Peyer's patch (tissue), 4 donors: Measurements from ENCODE around the gene FOXS1. TPM values are rescaled to one million over a fixed set of nuclear protein-coding genes. Genes with fewer than 3 reads are reported as not detected.

Source experiments
- DNase-seq, 3 donors: peaks; one replicate each; pipeline ENCODE4 v3.0.0-alpha.2; 2017 to 2019
- H3K27ac ChIP-seq, 4 donors: fragments of 200-600 bp; sonication (generic); one replicate each; pipeline ENCODE4 v1.5.1; 2016 to 2019
- H3K27me3 ChIP-seq, 2 donors: fragments of 200-600 bp; sonication (generic); one replicate each; pipeline ENCODE4 v1.5.1; 2019
- H3K36me3 ChIP-seq, 3 donors: fragments of 200-600 bp; sonication (generic); one replicate each; pipeline ENCODE4 v1.5.1; 2016 to 2019
- H3K4me1 ChIP-seq, 4 donors: fragments of 200-600 bp; sonication (generic); one replicate each; pipeline ENCODE4 v1.5.1; 2016 to 2019
- H3K4me3 ChIP-seq, 4 donors: fragments of 200-600 bp; sonication (generic); 1 replicate in 3 of 4; 2 replicates in 1 of 4; pipeline ENCODE4 v1.5.1; 2016 to 2019; ENCODE audit warnings: mild to moderate bottlenecking in 1 of 4
- H3K9me3 ChIP-seq, 4 donors: fragments of 200-600 bp; sonication (generic); one replicate each; pipeline ENCODE4 v1.5.1; 2016 to 2019; ENCODE audit warnings: mild to moderate bottlenecking in 1 of 4
- POLR2A ChIP-seq, 2 donors: fragments of 450-650 bp; IDR thresholded peaks; one replicate each; pipeline ENCODE4 v1.5.1; 2017; ENCODE audit warnings: antibody characterized with exemption in 2 of 2, mild to moderate bottlenecking in 2 of 2, moderate library complexity in 2 of 2
- total RNA-seq, 4 donors: library from RNA; depleted of rRNA; stranded (reverse); fragments of >200 nt; gene quantifications; one replicate each; pipeline ENCODE4 v1.1.0, GENCODE V29; 2016
- TF ChIP-seq, protein P1 (sequence below), 6 experiments: fragments of 450-650 bp in 4 of 6; fragments of 200-600 bp in 2 of 6; sonication (generic) in 1 of 6; IDR thresholded peaks; one replicate each; pipeline ENCODE4 v1.5.1; 2017 to 2019; ENCODE audit warnings: antibody characterized with exemption in 6 of 6, mild to moderate bottlenecking in 3 of 6, moderate library complexity in 1 of 6

The FOXS1 gene
- total RNA-seq, 4 donors from 2014 or later, result not detected

DNA sequence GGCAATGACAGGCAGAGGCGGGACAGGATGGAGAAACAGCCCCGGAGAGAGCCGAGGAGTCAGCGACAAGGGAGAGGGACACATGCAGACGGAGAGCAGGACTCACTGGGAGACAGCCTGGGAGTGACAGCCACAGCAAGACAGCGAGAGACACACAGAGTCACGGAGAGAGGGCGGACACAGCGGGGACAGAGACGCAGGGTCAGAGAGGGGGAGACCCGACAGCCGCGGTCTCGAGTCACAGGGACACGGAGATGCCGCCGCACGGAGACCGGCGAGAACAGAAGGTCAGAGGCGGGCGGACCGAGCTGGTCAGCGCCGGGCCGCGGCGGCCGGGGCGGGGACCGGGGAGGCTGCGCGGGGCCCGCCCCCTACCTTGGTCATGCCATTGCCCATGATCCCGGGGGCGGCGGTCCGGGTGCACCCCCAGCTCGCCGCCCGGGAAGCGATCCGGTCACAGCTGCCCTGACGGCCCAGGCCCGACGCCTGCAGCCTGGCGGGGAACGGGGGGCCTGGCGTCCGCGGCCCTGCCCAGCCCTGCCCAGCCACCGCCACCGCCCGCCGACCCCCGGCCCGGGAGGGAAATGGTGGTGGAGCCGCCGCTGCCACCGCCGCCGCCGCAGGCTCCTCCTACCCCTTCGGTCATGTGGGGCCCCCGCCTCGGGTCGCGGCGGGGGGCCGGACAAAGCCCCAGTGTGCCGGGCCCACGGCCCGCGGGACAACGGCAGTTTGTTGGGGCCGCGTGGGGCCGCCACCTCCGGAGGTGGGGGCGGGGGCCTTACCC lies 24.7 kb upstream of the FOXS1 start, which contains the start of the genes DUSP15 and TTLL9:
Gene DUSP15, minus strand, starts transcription at position 586 of the 784 bp plus-strand sequence. Its CDS starts 190 bp downstream, at position 396.
Gene TTLL9, plus strand, starts transcription at position 693 of the 784 bp plus-strand sequence. CDS start 493 bp downstream, outside the sequence.
- H3K4me1 ChIP-seq, result peaks cover 0 to 15% (median 6%) of the 10 kb centered on the region in 4 donors
- H3K9me3 ChIP-seq, result no peaks in the 10 kb centered on the region
- H3K27ac ChIP-seq, result peak within 1 kb of the TSS; percentile 10 to 55 (median 38)
- DNase-seq, result peak in 2 of 3 donors; percentile 51 to 59
- peaks cover 0 to 7% of the 10 kb centered on the region in 2 donors for H3K27me3 ChIP-seq
- H3K36me3 ChIP-seq, result no peaks in the 10 kb centered on the region
- peak within 1 kb of the TSS; percentile 57 to 77 (median 76) for H3K4me3 ChIP-seq
- TF ChIP-seq POLR2A (IDR thresholded peaks at IDR 0.05), result no peak
- TF ChIP-seq, protein P1, sequence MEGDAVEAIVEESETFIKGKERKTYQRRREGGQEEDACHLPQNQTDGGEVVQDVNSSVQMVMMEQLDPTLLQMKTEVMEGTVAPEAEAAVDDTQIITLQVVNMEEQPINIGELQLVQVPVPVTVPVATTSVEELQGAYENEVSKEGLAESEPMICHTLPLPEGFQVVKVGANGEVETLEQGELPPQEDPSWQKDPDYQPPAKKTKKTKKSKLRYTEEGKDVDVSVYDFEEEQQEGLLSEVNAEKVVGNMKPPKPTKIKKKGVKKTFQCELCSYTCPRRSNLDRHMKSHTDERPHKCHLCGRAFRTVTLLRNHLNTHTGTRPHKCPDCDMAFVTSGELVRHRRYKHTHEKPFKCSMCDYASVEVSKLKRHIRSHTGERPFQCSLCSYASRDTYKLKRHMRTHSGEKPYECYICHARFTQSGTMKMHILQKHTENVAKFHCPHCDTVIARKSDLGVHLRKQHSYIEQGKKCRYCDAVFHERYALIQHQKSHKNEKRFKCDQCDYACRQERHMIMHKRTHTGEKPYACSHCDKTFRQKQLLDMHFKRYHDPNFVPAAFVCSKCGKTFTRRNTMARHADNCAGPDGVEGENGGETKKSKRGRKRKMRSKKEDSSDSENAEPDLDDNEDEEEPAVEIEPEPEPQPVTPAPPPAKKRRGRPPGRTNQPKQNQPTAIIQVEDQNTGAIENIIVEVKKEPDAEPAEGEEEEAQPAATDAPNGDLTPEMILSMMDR (IDR thresholded peaks at IDR 0.05), result no peak

GRCh38 chr20:31869673-31869941 lies 24.2 kb upstream of the FOXS1 start:
- Histone ChIP-seq H3K9me3 (no peaks in the 10 kb centered on the region), H3K27me3 (peaks cover 0 to 7% of the 10 kb centered on the region in 2 donors), H3K4me3 (peak overlapping the region; percentile 57 to 77 (median 76)), H3K27ac (no peak overlapping the region), H3K36me3 (no peaks in the 10 kb centered on the region), H3K4me1 (peaks cover 0 to 15% (median 6%) of the 10 kb centered on the region in 4 donors)
- TF ChIP-seq, protein P1 (IDR thresholded peaks at IDR 0.05), result no peak
- TF ChIP-seq POLR2A (IDR thresholded peaks at IDR 0.05), result no peak
- no peak for DNase-seq

DNA sequence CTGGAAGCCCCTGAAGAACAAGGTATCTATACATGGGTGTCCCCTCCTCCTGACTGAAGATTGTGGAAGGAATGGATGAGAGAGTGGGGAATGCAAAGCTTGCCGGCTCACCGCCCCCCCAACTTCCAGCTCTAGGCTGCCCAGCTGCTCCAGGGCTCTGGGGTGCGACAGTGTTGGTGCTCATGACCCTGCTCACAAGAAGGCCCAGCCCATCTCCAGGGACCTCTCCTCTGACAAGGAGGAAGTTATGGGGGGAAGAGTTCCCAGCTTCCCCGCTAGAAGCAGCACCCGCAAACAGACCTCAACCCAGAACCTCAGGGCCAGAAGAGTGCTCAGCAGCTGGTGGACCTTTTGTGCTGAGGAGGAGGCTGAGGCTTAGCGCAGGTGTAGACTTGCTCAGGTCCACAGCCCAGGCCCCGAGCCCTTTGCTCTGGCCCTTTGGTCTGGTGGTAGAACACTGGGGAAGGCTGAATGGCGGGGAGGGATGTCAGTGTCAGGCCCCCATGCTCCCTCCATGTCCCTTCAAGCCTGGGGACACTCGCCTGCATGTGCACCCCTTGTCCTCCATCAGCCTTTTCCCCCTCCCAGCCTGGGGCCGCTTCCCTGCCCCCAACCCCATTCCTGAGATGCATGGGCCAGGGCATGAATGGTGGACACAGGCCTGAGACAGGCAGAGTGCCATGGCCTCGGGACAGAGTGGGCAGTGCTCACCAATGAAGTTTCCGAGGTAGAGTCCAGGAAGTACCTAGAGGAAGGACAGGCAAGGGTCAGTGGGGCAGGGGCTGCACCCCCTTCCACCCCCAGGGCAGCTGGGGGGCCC lies 23.7 kb upstream of the FOXS1 start:
- H3K27me3 ChIP-seq, result peaks cover 0 to 7% of the 10 kb centered on the region in 2 donors
- TF ChIP-seq POLR2A (IDR thresholded peaks at IDR 0.05), result no peak
- TF ChIP-seq, protein P1 (IDR thresholded peaks at IDR 0.05), result no peak
- peak in 1 of 3 donors; percentile 40 for DNase-seq
- no peaks in the 10 kb centered on the region for H3K36me3 ChIP-seq
- H3K4me3 ChIP-seq, result peak overlapping the region in 1 of 4 donors; percentile 74
- no peaks in the 10 kb centered on the region for H3K9me3 ChIP-seq
- H3K4me1 ChIP-seq, result peaks cover 0 to 15% (median 6%) of the 10 kb centered on the region in 4 donors
- no peak overlapping the region for H3K27ac ChIP-seq

DNA sequence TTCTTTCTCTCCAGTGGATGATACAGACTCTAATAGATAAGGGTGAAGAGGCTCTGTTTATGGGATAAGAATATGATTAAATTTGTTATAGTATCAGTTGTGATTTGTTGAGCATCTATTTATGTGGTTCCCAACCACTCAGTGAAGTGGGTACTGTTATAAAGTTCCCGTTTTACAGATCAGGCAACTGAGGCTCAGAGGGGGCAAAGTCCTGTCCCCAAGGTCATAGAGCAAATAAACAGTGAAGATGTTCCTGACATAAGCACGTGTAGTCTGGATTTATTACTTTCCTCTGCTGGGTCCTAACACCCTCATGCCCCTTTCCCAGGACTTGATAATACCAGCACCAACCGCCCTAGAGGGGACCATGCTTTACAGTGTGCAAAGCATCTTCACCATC lies 20.8 kb upstream of the FOXS1 start:
- Histone ChIP-seq H3K4me3 (no peak overlapping the region), H3K27me3 (peaks cover 0 to 7% of the 10 kb centered on the region in 2 donors), H3K27ac (no peak overlapping the region), H3K4me1 (peaks cover 0 to 16% (median 8%) of the 10 kb centered on the region in 4 donors), H3K36me3 (no peaks in the 10 kb centered on the region), H3K9me3 (no peaks in the 10 kb centered on the region)
- DNase-seq, result peak in 1 of 3 donors; percentile 10
- no peak for TF ChIP-seq POLR2A (IDR thresholded peaks at IDR 0.05)
- TF ChIP-seq, protein P1 (IDR thresholded peaks at IDR 0.05), result no peak

DNA sequence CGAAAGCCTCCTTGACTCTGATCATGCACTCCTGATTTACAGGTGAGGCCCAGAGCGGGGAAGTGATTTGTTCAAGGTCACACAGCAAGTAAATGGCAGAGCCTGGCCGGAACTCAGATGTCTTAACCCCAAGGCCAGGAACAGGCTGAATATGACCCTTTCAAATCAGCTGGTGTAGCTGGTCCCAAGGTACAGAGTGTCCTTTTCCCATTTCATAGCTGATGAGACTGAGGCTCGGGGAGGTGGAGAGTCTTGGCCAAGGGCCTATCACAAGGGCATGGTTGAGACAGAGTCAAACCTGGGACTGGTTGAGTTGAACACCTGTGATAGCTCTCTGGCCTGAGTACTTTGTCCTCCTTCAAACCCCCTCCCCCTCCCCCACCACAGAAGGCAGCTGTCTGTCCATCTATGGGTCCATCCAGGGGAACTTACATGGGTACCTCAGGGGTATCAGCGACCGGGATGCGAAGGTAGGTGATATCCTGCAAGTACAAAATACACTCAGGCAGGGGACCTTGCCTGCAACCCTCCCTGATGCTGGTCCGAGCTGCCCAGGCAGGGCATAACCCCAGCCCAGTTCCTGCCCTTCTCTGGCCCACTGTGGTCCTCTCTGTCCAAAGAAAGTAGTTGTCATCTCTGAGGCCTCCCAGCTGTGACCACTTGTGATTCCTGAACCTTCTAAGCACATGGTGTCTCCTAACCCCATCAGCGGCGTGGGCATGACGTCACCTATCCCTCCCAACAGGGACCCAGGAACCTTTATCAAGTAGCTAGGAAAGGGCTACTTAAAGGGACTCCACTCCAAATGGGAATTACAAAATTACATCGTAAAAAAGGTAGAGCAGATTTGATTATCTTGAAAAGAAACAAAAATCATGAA lies 19.4 kb upstream of the FOXS1 start:
- H3K4me1 ChIP-seq, result peaks cover 0 to 20% (median 10%) of the 10 kb centered on the region in 4 donors
- H3K36me3 ChIP-seq, result no peaks in the 10 kb centered on the region
- H3K27me3 ChIP-seq, result peaks cover 0 to under 1% of the 10 kb centered on the region in 2 donors
- no peaks in the 10 kb centered on the region for H3K9me3 ChIP-seq
- peak in 1 of 3 donors; percentile 13 for DNase-seq
- H3K4me3 ChIP-seq, result no peak overlapping the region
- TF ChIP-seq POLR2A (IDR thresholded peaks at IDR 0.05), result no peak
- TF ChIP-seq, protein P1 (IDR thresholded peaks at IDR 0.05), result no peak
- H3K27ac ChIP-seq, result no peak overlapping the region
